ENCODE measurements around the gene SMPD3.
"Not testable (repeated sequence)": the region's sequence is repeated elsewhere in the genome, so short reads cannot be mapped to it uniquely, and the experiment has no call there.

The SMPD3 gene

GRCh38 chr16:68448360-68448970 lies at the start of gene SMPD3:
SMPD3 (minus strand) TSS chr16:68448508; CDS start chr16:68372181, 76,327 bp downstream.
- H3K36me3 ChIP-seq (ENCODE audit: control insufficient read depth, insufficient read depth, low read length), result no peaks in the 10 kb centered on the region
- TF ChIP-seq CTCF (IDR thresholded peaks at IDR 0.05; ENCODE audit: insufficient read depth, low read length, poor library complexity, severe bottlenecking), result no peak
- peak; percentile 97 for DNase-seq (ENCODE audit: extremely low read depth, insufficient read length)
- H3K27me3 ChIP-seq (replicated peaks; ENCODE audit: control insufficient read depth, insufficient read depth, low read length), result no peaks in the 10 kb centered on the region
- peak within 1 kb of the TSS; percentile 55 for H3K4me3 ChIP-seq (replicated peaks; ENCODE audit: low read depth, low read length)

DNA sequence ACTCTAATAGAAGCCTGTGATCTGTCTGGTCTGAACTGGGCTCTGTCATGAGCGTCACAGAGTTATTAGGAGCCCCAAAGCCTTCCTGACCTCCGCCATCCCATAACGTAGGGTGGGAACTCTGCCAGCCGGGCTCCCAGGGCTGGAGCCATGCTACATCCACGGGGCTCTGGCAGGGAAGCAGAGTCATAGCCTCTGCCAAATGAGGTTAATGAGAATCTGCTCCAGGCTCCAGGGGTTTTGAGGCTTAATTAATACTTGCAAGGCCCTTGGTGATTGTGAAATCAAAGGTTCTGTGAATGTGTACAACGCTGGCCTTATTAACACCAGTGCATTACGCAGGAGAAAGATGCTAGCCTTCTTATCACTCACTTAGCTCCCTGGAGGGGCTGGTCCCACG lies 48.4 kb upstream of the SMPD3 start:
- no peak for TF ChIP-seq CTCF (IDR thresholded peaks at IDR 0.05; ENCODE audit: insufficient read depth, low read length, poor library complexity, severe bottlenecking)
- no peaks in the 10 kb centered on the region for H3K36me3 ChIP-seq (ENCODE audit: control insufficient read depth, insufficient read depth, low read length)
- no peak for DNase-seq (ENCODE audit: extremely low read depth, insufficient read length)
- H3K27me3 ChIP-seq (replicated peaks; ENCODE audit: control insufficient read depth, insufficient read depth, low read length), result no peaks in the 10 kb centered on the region
- H3K4me3 ChIP-seq (replicated peaks; ENCODE audit: low read depth, low read length), result no peak overlapping the region

GRCh38 chr16:68494261-68494660 lies 46.0 kb upstream of the SMPD3 start:
- not testable (repeated sequence) for H3K36me3 ChIP-seq (ENCODE audit: control insufficient read depth, insufficient read depth, low read length); DNase-seq (ENCODE audit: extremely low read depth, insufficient read length); H3K4me3 ChIP-seq (replicated peaks; ENCODE audit: low read depth, low read length); H3K27me3 ChIP-seq (replicated peaks; ENCODE audit: control insufficient read depth, insufficient read depth, low read length)

- Histone ChIP-seq H3K27me3 (replicated peaks; ENCODE audit: control insufficient read depth, insufficient read depth, low read length) (no peaks in the 10 kb centered on the region), H3K4me3 (replicated peaks; ENCODE audit: low read depth, low read length) (no peak overlapping the region), H3K36me3 (ENCODE audit: control insufficient read depth, insufficient read depth, low read length) (no peaks in the 10 kb centered on the region)
- no peak for DNase-seq (ENCODE audit: extremely low read depth, insufficient read length)
- TF ChIP-seq CTCF (IDR thresholded peaks at IDR 0.05; ENCODE audit: insufficient read depth, low read length, poor library complexity, severe bottlenecking), result no peak
Observed at GRCh38 chr16:68493412-68494070, 45.2 kb upstream of the SMPD3 start.

DNA sequence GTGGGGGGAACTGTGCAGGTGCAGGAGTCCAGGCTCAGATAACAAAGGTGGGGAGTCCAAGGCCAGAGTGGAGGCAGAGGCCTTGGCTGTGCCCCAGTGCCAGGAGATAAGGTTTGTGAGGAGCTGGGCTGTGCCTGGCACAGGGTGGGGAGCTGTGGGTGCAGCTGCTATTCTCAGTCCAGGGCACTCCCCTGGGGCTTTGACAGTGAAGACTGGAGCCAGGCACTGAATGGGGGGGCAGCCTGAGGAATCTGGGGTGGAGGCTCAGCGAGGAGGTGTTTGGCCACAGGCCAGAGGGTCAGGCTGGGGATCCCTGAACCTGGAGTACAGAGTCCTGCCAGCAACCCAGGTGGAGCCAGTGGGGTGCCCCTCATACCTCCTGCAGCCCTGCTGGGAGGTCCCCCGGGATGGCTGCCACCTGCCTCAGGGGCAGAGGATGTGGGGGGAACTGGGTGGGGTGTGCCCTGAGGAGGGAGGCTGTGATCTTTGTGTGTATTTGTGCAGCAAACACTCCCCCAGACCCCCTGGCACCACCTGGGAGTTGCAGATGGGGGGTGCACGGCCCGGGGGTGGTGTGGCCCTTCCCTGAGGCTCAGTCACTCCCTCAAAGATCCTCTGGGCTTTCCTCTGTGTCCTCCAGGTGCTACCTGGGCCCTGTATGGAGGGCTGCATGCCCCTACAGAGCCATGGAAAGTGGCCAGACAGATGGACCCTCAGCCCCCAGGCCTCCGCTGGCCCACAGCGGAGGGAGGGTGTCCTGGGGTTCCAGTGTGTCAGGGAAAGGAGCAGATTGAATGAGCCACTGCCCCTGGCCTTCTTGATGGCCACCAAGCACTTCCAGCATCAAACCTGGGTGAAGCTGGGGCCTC lies 44.5 kb upstream of the SMPD3 start:
- no peak overlapping the region for H3K4me3 ChIP-seq (replicated peaks; ENCODE audit: low read depth, low read length)

More for the DNA sequence above, 44.5 kb upstream of the SMPD3 start:
- no peak for TF ChIP-seq CTCF (IDR thresholded peaks at IDR 0.05; ENCODE audit: insufficient read depth, low read length, poor library complexity, severe bottlenecking)
- no peak for DNase-seq (ENCODE audit: extremely low read depth, insufficient read length)
- Histone ChIP-seq H3K36me3 (ENCODE audit: control insufficient read depth, insufficient read depth, low read length) (no peaks in the 10 kb centered on the region), H3K27me3 (replicated peaks; ENCODE audit: control insufficient read depth, insufficient read depth, low read length) (no peaks in the 10 kb centered on the region)

Measured in GM06990 (cell line).